Loucy (cell line): ENCODE results near the gene DGCR2.

Source experiments
- CTCF ChIP-seq: fragments of 200-600 bp; sonication (generic); conservative IDR thresholded peaks from 2 replicates; pipeline ENCODE4 v1.5.1; 2014; ENCODE audit warnings: mild to moderate bottlenecking, antibody characterized with exemption, low read length
- EZH2phosphoT487 ChIP-seq: fragments of 200-600 bp; IDR thresholded peaks from 2 replicates; pipeline ENCODE4 v1.6.1; 2018; ENCODE audit warnings: antibody characterized with exemption, mild to moderate bottlenecking, moderate library complexity, borderline replicate concordance

DNA sequence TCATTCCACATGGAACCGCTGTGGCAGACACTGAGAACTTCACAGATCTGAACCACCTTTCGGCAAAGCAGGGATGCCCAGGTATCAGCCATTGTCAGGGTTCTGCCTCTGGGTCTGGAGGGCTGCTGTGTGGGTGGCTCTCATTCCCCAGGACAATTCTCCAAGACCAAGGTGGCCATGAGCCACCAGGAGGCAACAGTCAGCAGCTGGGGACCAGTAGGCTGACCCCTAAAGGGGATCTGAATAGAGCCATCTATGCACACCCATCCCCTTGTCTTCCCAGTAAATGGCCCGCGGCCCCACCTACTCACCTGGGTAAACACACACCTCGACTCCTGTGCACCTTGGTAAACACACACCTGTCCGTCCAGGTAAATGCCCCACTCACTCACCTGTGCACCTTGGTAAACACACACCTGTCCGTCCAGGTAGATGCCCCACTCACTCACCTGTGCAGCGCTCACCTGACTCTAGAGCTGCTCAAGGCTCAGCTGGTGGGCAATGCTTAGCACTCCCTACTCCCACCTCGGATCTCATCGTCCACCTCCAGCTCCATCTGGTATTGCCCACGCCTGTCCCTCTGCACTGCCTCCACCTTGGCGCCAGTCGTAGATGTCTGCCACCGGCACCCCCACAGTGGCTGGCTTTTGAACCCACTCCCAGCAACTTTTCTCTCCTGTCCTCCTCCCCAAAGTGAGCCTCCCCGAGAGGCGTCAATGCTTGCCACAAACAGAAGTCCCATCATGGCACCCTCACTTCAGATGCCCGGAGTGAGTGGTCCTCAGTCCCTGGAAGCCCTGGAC lies 46.1 kb upstream of the DGCR2 start:
- TF ChIP-seq CTCF: no peak
- TF ChIP-seq EZH2phosphoT487: no peak
